HG02759 (cell line): Measurements from ENCODE around the gene SLC19A1.

Experiments
- ATAC-seq: cut with Tn5 transposase; IDR thresholded peaks from one replicate; pipeline ENCODE4 v1.9.1; 2021; ENCODE audit warnings: mild to moderate bottlenecking, moderate library complexity; ENCODE audit not compliant: unreplicated experiment

SLC19A1 gene

DNA sequence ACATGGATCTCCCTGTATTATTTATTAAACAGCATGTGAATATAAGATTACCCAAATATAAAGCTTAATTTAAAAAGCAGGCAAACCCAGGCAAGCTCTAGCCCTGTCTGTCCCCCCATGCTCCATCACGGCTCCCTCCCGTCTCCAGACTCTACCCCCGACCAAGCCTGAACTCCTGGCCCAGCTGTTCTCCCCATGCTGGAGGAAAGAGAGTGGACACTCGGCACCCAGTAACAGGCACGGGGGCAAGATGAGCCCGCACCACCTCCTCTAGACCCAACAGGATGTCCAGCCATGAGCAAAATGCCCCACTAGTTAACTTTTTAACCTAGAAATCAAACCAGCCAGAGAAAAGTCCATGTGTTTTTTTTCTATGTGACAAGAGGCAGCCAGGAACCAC, 19.3 kb downstream of the SLC19A1 start:
- ATAC-seq, result no peak

DNA sequence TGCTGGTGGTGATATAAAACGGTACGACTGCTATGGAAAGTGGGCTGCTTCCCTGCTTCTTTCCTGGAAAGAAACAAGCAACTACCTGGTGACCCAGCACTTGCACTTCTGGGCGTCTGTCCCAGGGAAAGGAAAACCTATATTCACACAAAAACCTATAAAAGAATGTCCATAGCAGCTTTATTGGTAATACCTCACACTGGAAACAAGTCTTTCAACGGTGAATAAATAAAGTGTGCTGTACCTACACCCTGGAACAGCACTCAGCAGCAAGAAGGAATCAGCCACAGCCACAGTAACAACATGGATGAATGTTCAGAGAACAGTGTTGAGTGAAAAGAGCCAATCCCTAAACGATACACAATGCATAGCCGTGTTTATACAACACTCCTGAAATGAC, 19.9 kb downstream of the SLC19A1 start:
- ATAC-seq, result no peak

- ATAC-seq, result no peak
Measured at GRCh38 chr21:45521241-45521640, 21.0 kb downstream of the SLC19A1 start.

DNA sequence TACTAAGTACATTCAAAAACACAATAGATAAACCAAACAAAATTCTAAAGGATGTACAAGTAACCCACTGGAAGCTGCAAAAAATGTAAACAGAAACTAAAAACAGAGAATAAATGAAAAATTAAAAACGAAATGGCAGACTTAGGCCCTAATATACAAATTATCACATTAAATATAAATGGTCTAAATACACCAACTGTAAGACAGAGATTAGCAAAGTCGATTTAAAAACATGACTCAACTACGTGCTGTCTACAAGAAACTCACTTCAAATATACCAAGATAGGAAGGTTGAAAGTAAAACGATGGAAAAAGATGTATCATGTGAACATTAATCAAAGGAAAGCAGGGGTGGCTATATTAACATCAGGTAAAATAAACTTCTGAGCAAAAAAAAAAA, 23.1 kb downstream of the SLC19A1 start:
- no peak for ATAC-seq

DNA sequence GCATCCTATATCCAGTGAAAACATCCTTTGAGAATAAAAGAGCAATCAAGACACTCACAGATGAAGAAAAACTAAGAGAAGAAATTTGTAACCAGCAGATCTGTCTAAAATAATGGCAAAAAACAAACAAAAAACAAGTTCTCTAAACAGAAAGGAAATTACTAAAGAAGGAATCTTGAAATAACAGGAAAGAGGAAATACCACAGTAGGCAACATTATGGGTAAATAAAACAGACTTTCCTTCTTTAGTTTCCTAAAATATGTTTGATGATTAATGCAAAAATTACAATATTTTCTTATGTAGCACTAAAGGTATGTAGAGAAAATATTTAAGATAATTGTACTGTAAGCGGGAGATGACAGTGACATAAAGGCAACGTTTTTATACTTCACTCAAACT, 23.5 kb downstream of the SLC19A1 start:
- no peak for ATAC-seq

GRCh38 chr21:45517249-45518065, 24.8 kb downstream of the SLC19A1 start:
- ATAC-seq, result no peak

GRCh38 chr21:45516671-45517151, 25.5 kb downstream of the SLC19A1 start:
- no peak for ATAC-seq

- ATAC-seq, result no peak
Measured at GRCh38 chr21:45516071-45516670, 26.1 kb downstream of the SLC19A1 start.

GRCh38 chr21:45515241-45516061, 26.8 kb downstream of the SLC19A1 start:
- ATAC-seq, result no peak

- ATAC-seq, result no peak
Measured at GRCh38 chr21:45514311-45515021, 27.8 kb downstream of the SLC19A1 start.

GRCh38 chr21:45513741-45514310, 28.4 kb downstream of the SLC19A1 start:
- ATAC-seq, result no peak

DNA sequence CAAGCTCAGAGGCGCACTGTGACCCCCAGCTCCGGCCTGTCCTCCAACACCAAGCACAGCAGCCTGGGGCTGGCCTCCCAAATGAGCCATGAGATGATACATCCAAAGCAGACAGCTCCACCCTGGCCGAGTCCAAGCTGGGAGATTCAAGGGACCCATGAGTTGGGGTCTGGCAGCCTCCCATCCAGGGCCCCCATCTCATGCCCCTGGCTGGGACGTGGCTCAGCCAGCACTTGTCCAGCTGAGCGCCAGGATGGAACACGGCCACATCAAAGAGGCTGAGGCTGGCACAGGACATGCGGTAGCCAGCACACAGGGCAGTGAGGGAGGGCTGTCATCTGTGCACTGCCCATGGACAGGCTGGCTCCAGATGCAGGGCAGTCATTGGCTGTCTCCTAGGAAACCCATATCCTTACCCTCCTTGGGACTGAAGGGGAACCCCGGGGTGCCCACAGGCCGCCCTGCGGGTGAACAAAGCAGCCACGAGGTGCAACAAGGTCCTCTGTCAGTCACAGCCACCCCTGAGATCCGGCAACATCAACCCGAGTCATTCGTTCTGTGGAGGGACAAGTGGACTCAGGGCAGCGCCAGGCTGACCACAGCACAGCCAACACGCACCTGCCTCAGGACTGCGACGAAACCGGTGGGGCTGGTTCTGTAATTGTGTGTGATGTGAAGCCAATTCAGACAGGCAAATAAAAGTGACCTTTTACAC, 29.1 kb downstream of the SLC19A1 start:
- no peak for ATAC-seq

DNA sequence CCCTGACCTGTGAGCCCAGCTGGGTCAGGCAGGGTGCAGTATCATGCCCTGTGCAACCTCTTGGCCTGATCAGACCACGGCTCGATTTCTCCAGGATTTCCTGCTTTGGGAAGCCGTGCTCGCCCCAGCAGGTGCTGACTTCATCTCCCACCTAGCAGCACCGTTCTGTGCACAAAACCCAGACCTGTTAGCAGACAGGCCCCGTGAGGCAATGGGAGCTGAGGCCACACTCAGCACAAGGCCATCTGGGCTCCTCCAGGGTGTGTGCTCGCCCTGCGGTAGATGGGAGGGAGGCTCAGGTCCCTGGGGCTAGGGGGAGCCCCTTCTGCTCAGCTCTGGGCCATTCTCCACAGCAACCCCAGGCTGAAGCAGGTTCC, 29.6 kb downstream of the SLC19A1 start:
- ATAC-seq, result no peak

GRCh38 chr21:45511661-45512431, 30.4 kb downstream of the SLC19A1 start:
- no peak for ATAC-seq

GRCh38 chr21:45511007-45511406, 31.2 kb downstream of the SLC19A1 start:
- ATAC-seq, result no peak

- no peak for ATAC-seq
Measured at GRCh38 chr21:45510466-45510955, 31.7 kb downstream of the SLC19A1 start.

- ATAC-seq, result no peak
Measured at GRCh38 chr21:45509566-45510465, 32.4 kb downstream of the SLC19A1 start.
